ENCODE results near the gene PTPRH. TPM values are rescaled to one million over a fixed set of nuclear protein-coding genes. Genes with fewer than 3 reads are reported as not detected.

The PTPRH gene
- total RNA-seq, 2 experiments from 2014 or later = not detected

DNA sequence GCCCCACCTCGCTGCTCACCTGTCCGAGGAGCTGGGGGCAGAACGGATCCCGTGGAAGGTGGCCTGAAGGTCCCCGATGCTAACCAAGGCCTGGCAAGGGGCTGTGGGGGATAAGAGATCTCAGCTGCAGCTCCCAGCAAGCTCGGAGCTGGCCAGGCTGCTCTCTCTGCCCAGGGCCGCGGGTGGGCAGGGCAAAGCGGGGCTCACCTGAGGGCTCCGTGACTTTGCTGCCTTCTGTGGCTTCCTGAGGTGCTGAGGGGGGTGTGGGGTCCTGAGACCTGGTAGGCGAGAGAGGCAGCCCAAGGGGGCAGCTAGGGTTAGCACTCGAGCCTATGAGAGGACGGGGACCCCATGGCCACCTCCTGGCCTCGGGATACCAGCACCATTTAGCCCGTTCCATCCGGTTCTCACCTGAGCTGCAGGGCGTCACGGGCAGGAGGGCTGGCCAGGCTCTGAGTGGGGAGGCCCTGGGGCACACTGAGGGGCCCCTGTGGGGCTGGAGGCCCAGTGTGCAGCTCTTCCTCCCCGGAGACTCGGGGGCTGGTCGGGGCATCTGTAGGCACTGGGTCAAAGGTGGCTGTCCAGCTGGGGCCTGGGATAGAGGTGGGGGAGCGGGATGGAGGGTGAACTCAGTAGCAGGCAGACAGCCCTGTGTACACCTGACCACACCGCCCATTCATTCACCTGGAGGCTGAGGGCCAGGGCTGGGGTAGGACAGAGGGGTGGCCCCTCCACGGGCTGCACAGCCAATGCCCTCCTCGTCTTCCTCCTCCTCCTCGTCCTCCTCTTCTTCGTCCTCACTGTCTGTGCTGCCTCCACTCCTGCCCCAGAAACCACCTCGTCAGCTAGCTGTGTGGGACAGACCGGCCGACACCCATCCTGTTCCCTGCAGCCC, 22.3 kb upstream of the PTPRH start:
- Mint-ChIP-seq H3K27ac (no peak overlapping the region), H3K27me3 (no peaks in the 10 kb centered on the region), H3K4me1 (ENCODE audit: low read depth) (no peaks in the 10 kb centered on the region), H3K4me3 (no peak overlapping the region), H3K36me3 (ENCODE audit: low read depth) (peaks cover 91% of the 10 kb centered on the region), H3K9me3 (no peaks in the 10 kb centered on the region)
- Histone ChIP-seq H3K36me3 (ENCODE audit: insufficient read depth, low read length) (peaks cover 84% of the 10 kb centered on the region), H3K9me3 (ENCODE audit: control insufficient read depth in 1 of 2, insufficient read depth in 1 of 2, low read length in 2 of 2) (no peaks in the 10 kb centered on the region), H3K27ac (ENCODE audit: low read depth in 1 of 2, low read length in 2 of 2) (no peak overlapping the region), H3K27me3 (ENCODE audit: control insufficient read depth in 1 of 2, insufficient read depth in 2 of 2, low read length in 2 of 2) (no peaks in the 10 kb centered on the region), H3K4me3 (ENCODE audit: low read length) (no peak overlapping the region), H3K4me1 (ENCODE audit: insufficient read depth, low read length) (no peaks in the 10 kb centered on the region)
- ATAC-seq (ENCODE audit: poor library complexity) = no peak
- ChIA-PET CTCF (no interaction called here), POLR2A (interaction anchor here (1.5 kb wide), 1 partner anchor 27 kb away, joined by 3 read pairs; the partner anchor contains the start of gene PPP6R1)
- TF ChIP-seq CTCF (IDR thresholded peaks at IDR 0.05) = no peak
- peak in 1 of 14 experiments; percentile 12 for DNase-seq
- intact Hi-C loops (cut with DNase I, micrococcal nuclease) = no loop called here

DNA sequence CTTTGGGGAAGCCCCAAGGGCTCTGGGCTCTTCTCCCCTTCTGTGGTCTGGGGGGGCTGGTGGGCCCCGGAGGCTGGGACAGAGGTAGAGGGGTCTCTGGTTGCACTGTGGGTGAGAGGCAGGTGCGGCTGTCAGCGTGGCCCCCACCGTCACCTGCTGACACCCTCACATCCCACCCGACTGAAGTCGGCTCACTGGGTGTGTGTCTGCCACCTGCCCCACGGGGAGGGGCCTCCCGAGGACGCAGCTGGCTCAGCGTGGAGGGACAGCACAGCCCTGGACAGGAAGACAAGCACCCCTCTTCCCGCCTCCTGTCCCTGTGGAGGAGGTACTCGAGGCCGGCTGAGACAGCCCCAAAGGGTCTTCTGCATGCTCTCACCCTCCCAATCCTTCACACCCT, 21.5 kb upstream of the PTPRH start:
- Mint-ChIP-seq H3K9me3 (no peaks in the 10 kb centered on the region), H3K27ac (no peak overlapping the region), H3K36me3 (ENCODE audit: low read depth) (peaks cover 91% of the 10 kb centered on the region), H3K27me3 (no peaks in the 10 kb centered on the region), H3K4me3 (no peak overlapping the region), H3K4me1 (ENCODE audit: low read depth) (peaks cover under 1% of the 10 kb centered on the region)
- DNase-seq (no peak), ATAC-seq (ENCODE audit: poor library complexity) (no peak)
- H3K9me3 ChIP-seq (ENCODE audit: control insufficient read depth in 1 of 2, insufficient read depth in 1 of 2, low read length in 2 of 2) = no peaks in the 10 kb centered on the region
- no peak for TF ChIP-seq CTCF (IDR thresholded peaks at IDR 0.05)
- no peaks in the 10 kb centered on the region for H3K27me3 ChIP-seq (ENCODE audit: control insufficient read depth in 1 of 2, insufficient read depth in 2 of 2, low read length in 2 of 2)
- no peak overlapping the region for H3K4me3 ChIP-seq (ENCODE audit: low read length)
- H3K27ac ChIP-seq (ENCODE audit: low read depth in 1 of 2, low read length in 2 of 2) = no peak overlapping the region
- H3K4me1 ChIP-seq (ENCODE audit: insufficient read depth, low read length) = no peaks in the 10 kb centered on the region
- POLR2A ChIA-PET = interaction anchor here (1.5 kb wide), 1 partner anchor 28 kb away, joined by 3 read pairs; the partner anchor contains the start of gene PPP6R1
- peaks cover 75% of the 10 kb centered on the region for H3K36me3 ChIP-seq (ENCODE audit: insufficient read depth, low read length)
- CTCF ChIA-PET = no interaction called here
- intact Hi-C loops (cut with DNase I, micrococcal nuclease) = no loop called here

DNA sequence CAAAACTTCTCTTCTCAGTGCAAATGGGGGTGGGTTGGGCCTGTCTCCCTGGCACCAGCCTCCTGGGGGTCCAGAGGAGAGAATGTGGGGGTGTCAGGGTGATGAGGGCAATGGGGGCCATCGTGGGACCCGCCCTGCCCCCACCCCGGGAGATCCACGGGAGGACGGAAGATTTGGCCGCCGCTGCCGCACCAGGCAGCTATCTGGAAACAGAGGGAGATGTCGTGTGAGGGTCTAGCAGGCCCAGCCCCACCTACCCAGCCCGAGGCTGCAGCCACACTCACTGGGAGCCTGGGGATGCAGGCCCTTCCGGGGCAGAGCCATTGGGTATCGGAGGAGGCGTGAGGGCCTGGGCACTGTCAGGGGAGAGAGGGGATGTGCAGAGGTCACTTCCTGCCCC, 21.0 kb upstream of the PTPRH start:
- H3K4me1 ChIP-seq (ENCODE audit: insufficient read depth, low read length) = no peaks in the 10 kb centered on the region
- Mint-ChIP-seq H3K27me3 (no peaks in the 10 kb centered on the region), H3K4me3 (no peak overlapping the region), H3K4me1 (ENCODE audit: low read depth) (peaks cover 5% of the 10 kb centered on the region), H3K9me3 (no peaks in the 10 kb centered on the region), H3K27ac (no peak overlapping the region), H3K36me3 (ENCODE audit: low read depth) (peaks cover 93% of the 10 kb centered on the region)
- peaks cover 74% of the 10 kb centered on the region for H3K36me3 ChIP-seq (ENCODE audit: insufficient read depth, low read length)
- no peak overlapping the region for H3K27ac ChIP-seq (ENCODE audit: low read depth in 1 of 2, low read length in 2 of 2)
- no peak for ATAC-seq (ENCODE audit: poor library complexity)
- ChIA-PET CTCF (no interaction called here), POLR2A (no interaction called here)
- H3K4me3 ChIP-seq (ENCODE audit: low read length) = no peak overlapping the region
- DNase-seq = no peak
- no peaks in the 10 kb centered on the region for H3K27me3 ChIP-seq (ENCODE audit: control insufficient read depth in 1 of 2, insufficient read depth in 2 of 2, low read length in 2 of 2)
- intact Hi-C loops (cut with DNase I, micrococcal nuclease) = no loop called here
- H3K9me3 ChIP-seq (ENCODE audit: control insufficient read depth in 1 of 2, insufficient read depth in 1 of 2, low read length in 2 of 2) = no peaks in the 10 kb centered on the region
- no peak for TF ChIP-seq CTCF (IDR thresholded peaks at IDR 0.05)

All from CD4-positive, alpha-beta T cell (primary cell).